GM04504 (cell line): ENCODE measurements around the gene OLFM1.
"Not testable (repeated sequence)": the region's sequence is repeated elsewhere in the genome, so short reads cannot be mapped to it uniquely, and the experiment has no call there.

Source experiments
- DNase-seq: peaks from one replicate; pipeline ENCODE4 v3.0.0-alpha.2; 2012; ENCODE audit warnings: low read depth

OLFM1 gene

DNA sequence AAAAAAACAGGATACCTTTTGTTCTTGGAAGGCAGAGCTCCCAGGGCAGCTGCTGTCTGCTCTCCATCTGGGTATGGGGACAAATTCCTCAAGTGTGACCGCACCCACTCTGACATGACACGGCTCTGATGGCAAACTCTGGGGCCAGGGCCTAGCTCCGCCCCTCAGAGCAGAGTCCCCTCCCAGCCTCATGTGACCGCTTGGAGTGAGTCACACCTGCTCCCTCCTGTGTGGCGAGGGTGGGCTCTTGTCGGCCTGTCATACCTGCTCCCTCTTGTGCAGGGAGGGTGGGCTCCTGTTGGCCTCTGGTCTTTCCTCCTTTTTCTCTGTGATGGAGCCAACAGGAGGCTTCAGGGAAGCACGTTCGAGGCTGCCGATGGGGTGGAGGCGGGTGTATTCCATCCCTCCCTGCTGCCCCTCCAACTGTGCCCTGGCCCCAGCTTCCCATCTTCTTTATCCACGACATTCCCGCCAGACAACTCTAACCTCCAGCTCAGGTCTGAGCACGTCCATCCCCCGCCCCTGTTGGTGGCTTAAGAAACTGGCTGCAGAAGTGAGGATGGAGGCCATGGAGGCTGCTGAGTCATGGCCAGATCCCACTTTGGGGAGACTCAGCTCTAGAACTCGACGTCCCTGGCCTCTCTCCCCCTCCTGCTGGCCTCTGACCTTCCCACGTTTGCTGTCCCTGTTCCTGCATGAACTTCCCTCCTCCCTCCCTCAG, 65.3 kb downstream of the OLFM1 start:
- DNase-seq = no peak

DNA sequence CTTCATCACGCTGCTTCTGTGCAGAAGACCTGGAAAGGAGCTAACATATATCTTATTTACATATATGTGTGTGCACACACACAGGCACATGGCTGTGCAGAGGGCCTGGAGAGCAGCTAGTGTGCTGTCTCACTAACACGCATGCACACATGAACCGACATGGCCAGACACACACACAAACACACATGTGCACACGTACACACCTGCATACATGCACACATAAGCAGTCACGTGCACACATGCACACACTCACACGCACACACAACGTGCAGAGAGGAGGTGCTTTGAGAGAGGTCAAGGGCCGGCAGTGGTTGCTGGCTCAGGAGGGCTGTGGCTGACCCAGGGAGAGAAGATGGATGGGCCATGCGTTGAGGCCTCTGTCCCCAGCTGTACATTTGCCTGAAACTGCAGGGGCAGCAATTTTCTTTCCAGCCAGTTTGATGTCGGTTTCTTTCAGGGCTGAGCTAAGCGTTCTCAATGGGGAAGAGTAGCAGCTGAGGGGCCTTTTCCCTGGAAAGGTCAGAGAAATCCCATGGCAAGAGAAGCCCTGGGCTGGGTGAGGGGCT, 66.7 kb downstream of the OLFM1 start:
- DNase-seq = no peak

DNA sequence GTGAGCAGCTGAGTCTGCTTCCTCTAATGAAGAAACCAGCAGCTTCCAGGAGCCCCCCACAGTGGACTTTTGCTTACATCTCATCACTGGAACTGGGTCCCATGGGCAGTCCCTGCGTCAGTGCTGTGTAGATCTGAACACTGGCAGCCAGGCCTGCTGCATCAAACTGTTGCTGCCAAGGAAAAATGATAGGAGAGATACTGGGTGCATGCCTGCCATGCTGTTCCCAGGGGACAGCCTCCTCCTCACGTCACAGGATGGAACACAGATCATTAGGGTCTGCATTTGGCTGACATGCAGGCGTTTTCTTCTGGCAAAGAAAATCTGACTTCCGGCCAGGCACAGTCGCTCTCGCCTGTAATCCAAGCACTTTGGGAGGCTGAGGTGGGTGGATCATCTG, 67.9 kb downstream of the OLFM1 start:
- no peak for DNase-seq

DNA sequence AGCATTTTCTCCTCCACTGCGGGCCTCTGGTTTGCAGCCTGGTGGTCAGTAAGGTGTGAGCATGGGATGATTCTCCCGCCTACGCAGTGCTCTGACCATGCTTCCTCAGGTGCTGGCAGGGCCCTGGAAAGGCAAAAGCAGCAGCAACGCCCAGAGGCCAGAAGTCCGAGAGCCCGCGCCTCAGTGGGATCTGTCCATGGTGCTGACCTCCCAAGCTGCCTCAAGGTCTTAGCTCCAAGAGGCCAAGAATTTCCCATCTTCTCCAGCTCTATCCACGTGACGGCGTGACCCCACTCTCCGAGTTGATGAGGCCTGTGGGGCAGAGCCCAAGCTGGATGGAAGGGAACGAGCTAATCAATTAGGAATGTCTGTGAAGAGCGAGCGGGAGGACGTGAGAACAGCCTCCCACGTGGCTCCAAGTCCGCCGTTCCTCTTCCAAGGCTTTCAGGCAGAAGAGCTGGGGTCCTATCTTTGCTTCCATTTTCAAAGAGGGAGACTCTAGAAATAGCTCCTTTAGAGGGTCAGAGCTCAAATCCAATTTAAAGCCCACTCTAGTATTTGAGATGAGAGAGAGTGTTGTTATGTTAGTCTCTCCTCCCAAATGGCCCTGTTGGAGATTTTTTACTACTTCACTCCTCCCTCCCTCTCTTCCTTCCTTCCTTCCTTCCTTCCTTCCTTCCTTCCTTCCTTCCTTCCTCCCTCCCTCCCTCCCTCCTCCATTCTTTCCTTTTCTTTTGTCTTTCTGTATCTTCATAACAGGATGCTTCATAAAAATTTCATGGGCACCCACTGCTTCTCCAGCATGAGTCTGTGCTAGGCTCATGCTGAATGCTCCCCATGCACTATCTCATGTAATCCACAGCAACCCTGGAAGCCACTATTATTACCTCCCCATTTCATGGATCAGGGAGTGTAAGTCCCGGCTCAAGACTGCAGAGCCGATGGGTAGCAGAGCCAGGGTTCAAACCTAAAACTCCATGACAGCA, 69.3 kb downstream of the OLFM1 start:
- DNase-seq = no peak

DNA sequence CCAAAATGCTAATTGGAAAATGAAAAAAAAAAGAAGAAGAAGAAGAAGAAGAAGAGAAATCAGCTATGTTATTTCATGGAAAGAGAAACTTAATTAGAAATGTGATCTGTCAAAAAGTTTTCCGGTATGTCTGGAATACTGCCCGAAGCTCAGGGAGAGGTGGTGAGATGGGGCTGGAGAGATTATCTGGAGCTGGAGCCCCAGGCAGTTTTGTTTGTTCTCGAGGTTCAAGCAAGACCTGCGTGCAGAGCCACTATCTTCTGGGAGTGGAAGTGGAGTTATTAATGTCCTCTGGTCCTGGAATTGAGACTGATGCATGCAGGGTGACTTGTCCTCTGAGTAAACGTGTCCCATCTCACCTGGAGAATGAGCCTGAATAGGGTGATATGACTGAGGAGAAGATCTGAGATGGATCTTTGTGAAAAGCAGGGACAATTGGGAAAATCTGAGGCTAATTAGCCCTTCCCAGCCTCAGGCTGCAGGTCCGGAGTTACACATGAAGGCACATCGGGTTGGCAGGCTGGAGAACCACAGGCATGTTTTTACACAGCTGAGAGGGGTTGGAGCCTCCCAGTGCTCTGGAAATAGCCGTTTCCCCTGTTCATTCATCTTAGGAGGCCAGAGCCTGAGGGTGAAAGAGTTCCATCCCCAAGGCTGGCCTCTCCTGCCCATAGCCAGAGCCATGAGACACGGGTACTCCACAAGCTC, 70.5 kb downstream of the OLFM1 start:
- no peak for DNase-seq

DNA sequence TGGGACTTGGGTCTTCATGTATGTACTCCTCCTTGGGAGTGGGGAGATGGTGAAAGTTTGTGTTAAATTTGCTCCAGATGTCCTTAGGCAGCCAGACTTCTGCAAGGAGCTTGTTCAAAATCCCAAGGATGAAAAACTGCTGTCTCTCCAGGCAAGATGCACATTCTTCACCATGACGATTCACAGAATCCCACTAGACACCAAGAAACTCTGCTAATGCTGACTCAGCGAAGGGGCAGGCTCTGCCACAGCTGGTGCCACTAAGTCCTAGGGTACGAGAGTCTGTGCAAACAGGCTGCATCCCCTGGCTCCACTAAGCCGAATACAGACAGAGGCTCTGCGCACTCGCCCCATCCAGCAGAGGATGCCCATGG, 71.1 kb downstream of the OLFM1 start:
- no peak for DNase-seq

DNA sequence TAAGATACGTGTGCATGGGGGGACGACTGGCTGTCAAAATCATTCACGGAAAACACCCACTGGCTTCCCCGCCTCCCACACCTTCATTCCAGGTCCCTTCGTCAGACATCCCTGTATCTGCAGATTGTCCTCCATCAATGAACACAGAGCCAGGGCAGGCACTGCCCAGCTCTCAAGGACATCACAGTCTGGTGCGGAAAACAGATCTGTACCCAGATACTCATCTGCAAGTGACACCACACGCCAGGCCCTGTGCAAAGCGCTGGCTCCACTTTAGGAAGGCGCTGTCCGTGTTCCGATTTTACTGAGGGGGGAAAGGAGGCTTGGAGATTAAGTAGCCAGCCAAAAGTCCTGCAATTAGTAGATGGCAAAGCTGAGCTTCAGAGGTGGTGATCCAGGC, 72.3 kb downstream of the OLFM1 start:
- DNase-seq = no peak

DNA sequence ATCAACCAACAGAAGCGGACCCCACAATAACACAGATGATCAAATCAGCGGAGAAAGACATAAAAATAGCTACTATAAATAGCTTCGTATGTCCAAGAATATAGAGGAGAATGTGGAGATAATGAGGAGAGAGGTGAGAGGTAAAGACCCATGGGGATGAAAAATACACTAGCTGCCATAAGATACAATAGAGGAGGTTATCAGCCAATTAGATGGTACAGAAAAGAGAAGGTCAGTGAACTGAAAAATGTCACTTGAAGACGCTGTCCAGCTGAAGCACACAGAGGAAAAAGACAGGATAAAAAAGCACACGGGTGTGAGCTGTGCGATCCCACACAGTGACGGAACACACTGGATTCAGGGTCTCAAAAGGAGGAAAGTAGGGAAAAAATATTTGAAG, 73.4 kb downstream of the OLFM1 start:
- DNase-seq = no peak

DNA sequence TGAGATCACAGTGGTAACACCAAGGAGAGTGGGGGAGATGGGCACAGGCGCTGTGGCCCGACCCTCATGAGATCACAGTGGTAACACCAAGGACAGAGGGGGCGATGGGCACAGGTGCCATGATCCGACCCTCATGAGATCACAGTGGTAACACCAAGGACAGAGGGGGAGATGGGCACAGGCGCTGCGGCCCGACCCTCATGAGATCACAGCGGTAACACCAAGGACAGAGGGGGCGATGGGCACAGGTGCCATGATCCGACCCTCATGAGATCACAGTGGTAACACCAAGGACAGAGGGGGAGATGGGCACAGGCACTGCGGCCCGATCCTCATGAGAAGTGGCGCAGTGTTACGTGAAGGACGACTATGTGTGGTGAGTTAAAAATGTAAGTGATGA, 75.1 kb downstream of the OLFM1 start:
- DNase-seq = not testable (repeated sequence)

DNA sequence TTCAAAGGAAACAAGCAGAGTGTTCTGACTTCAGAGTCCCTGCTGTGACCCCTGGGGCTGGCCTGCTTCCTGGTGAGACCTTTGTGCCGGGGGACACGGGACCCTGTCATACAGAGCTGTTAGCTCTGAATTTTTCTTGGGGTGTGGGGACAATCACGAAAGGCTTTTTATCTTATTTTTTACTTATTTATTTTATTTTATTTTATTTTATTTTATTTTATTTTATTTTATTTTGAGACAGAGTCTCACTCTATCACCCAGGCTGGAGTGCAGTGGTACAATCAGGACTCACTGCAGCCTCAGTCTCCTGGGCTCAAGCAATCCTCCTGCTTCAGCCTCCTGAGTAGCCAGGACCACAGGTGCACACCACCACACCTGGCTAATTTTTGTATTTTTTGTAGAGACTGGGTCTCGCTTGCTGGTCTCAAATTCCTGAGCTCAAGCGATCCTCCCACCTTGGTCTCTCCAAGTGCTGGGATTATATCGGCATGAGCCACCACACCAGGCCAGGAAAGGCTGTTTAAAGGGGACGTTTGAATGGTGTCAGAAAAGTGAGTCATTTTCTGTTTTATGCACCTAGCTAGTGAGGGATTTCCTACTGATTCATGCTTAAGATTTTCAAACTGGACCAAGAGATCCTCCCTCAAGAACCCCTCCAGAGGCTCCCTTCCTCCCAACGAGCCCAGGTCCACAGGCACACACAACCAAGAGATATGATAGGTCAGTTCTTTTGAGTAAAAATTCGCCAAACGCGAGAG, 75.7 kb downstream of the OLFM1 start:
- no peak for DNase-seq

DNA sequence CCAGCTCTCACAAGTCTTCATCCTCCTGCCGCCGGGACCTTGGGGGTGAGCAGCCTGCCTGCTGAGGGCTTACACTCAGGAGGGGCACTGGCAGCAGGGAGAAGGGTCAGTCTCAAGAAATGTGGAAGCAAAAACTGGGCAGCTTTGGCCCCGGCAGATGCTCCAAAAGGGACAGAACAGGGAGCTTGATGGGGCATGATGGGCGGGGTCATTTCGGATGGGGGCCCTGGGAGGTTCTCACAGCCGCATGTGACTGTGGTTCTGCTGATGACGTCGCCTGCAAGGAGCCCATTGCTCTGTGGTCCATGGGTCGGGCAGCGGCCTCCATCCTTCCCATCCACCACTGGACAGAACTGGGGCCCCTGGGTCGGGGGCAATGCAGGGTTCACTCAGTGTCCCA, 76.6 kb downstream of the OLFM1 start:
- DNase-seq = no peak

DNA sequence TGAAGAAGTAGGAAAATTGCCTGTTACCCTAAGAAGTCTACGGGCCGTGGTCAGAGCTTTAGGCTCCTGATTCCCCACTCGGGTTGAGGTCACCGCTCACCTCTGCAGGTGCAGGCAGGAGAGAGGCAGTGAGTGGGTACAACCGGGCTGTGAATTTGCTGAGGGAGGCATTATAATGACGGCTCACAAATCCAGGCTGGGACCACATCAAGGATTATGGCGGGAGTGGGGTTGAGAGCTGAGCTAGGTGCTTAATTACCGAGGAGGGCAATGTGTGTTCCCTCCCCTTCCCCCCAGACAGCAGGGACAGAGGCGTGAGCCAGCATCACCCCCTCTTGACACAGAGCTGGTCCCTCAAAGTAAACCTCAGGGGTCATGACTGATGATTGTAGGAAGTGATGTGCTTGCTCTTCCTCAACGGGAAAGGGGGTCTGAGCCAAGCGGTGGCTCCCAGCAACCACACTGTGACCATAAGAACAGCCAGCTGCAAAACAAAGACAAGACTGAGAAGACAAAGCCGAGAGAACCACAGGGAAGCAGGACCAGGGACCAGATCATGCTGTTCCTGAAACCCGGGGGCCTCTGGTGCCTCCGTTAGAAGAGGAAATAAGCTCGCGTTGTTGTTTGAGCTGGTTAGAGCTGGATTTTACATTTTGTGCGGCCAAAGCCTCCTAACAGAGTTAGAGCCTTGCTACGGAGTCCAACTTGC, 77.7 kb downstream of the OLFM1 start:
- no peak for DNase-seq

DNA sequence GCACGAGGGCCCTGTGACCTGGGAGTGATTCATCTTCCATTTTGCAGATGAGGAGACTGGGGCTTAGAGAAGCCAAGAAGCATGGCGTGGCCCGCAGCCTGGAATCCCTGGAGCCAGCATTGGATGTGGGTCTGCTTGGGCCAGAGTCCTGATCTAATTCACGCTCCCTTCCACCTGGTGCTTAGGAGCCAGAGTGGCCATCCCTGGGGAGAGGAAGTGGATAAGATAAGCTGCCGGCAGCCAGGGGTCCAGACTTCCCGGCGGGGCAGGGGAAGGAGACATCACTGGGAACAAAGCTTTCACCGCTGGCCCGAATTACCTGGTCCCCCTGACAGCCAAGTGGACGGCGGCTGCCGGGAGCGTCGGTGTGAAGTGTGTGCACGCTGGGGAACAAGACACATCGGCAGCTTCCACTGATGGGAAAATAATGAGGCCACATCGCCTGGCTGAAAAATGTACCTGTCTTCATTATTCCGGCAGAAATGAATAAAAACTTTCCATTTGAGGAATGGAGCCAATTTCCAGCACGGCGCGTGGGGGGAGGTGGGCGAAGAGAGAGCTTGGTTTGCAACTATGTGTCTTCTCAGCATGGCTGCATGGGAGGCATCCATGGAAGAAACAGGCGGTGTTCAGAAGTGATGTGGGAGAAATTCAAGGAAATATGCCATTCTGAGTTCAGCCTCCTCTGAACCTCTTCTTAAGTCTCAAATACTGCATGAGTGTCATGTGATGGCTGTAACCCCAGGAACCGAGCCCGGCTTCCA, 78.5 kb downstream of the OLFM1 start:
- no peak for DNase-seq

DNA sequence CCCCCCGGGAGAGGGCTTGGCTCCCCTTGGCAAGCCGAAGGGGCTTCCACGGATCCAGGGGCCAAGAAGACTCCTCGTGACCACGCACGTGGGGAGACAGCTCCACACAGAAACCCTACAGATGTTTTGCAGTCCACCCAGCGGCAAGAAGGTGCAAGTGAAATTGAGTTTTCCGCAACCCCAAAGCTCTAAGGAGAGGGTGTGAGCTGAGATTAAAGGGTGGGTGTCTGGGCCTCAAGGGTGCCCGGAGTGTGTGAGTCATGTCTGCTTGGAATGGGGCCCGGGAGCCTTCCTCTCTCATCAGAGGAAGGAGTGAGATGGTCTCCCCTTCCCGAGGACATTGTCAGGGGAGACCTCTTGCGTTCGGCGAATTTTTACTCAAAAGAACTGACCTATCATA, 79.1 kb downstream of the OLFM1 start:
- DNase-seq = no peak

DNA sequence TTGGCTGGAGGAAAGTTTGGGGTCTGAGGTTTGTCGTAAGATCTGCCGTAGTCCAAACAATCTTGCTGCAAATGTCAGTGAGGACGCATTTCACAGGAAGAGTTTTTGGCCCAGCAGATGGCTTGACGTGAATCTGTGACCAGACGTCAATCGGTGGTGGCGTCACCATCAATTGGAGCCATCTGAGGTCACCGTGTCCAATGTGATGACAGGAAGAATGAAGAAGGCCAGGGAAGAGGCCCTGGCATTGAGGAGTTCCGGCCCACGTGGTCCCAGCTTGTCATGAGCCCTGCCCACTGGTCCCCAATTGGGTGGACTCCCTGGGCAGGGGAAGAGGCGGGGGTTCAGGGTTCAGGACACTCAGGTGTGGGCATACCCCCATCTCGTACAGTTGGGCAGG, 79.9 kb downstream of the OLFM1 start:
- DNase-seq = no peak

DNA sequence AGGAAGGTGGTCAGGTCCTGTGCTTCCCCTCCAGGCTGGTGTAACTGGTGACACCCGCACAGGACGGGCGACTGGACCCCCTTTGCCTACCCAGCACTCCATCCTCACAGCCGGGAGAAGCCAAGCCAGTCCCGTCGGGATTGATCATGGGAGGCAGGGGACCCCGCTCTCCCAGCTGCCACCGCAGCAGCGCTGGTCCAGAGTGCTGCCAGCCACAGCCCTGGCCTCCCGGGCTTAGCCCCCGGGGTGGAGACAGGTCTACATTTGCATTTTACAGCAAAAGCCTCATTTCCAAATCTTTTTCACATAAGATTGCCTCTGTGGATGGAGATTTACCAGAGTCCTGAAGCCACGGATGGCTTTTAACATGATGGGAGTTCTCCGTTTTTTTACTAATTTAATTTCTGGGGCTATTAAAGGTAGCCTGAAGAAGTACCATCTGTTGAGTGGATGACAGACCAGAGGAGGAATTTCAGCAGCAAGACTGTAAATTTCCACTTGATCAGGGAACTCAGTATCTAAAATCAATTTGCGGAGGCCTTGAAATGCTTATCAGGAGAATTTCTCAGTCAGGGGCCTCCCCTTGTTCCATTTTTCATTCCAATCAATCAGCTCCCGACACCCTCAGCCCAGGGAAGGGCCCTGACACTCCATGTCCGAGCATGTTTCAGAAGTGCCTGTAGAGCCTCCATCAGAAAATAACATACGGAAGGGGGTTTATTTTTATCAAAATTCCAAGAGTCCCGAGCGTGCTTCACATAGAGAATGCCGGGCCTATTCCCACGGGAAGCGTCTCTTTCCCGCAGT, 80.6 kb downstream of the OLFM1 start:
- no peak for DNase-seq

DNA sequence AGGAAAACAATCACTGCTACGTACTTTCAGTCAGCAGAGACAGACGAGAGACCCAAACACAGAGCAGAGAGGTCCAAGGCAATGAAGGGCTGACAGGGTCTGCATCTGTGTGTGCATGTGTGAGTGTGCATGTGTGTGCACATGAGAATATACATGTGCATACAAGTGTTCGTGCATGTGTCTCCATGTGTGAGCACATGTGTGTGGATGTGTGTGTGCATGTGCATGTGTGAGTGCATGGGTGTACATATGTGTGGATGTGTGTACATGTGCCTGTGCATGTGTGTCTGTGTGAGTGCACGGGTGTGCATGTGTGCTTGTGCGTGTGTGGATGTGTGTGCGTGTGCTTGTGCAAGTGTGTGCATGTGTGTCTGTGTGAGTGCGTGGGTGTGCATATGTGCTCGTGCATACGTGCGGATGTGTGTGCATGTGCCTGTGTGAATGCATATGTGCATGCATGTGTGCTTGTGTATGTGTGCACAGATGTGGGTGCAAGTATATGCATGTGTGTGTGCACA, 82.3 kb downstream of the OLFM1 start:
- no peak for DNase-seq

DNA sequence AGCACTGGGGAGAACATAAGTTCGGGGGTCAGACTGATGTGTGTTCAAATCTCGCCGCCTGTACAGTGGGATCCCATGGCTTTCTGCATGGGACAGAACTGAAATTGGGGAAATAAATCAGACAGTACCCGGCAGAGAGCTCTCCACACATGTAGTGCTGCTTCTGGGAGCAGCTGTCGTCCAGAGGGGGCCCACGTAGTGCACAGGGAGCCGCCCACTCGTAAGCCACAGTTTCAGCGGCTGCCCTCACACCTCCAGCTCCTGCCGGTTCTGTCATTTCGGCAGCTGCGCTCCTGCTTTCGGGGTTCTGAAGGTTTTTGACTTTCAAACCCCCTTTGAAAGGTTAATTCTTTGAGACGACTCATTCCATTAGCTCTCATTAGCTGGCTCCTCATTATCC, 83.1 kb downstream of the OLFM1 start:
- no peak for DNase-seq
